ENCODE measurements around the gene LRPAP1.

LRPAP1 gene

GRCh38 chr4:3510481-3510880 lies 21.7 kb downstream of the LRPAP1 start:
- Histone ChIP-seq H4K20me1 (ENCODE audit: insufficient read depth, low read length, poor library complexity, severe bottlenecking) (no peaks in the 10 kb centered on the region), H3K4me2 (ENCODE audit: low read depth, low read length, poor library complexity, severe bottlenecking) (no peak overlapping the region), H3K9me2 (replicated peaks; ENCODE audit: low read depth, low read length) (no peaks in the 10 kb centered on the region), H3K36me3 (ENCODE audit: insufficient read depth, low read length) (peaks cover 44% of the 10 kb centered on the region; the same call in 1 of the 2 replicates), H3K4me1 (ENCODE audit: insufficient read depth, low read length, poor library complexity, severe bottlenecking) (no peaks in the 10 kb centered on the region), H3K4me3 (ENCODE audit: low read length, poor library complexity, severe bottlenecking) (no peak overlapping the region), H3K9me3 (ENCODE audit: insufficient read depth, low read depth, low read length) (no peaks in the 10 kb centered on the region), H3K79me2 (ENCODE audit: insufficient read depth, low read length) (no peaks in the 10 kb centered on the region), H3K27me3 (ENCODE audit: insufficient read depth, low read length, poor library complexity, severe bottlenecking) (no peaks in the 10 kb centered on the region), H2AFZ (ENCODE audit: low read length) (no peak overlapping the region), H3K9ac (ENCODE audit: low read depth, low read length, poor library complexity, severe bottlenecking) (no peak overlapping the region), H3F3A (ENCODE audit: low read depth) (no peaks in the 10 kb centered on the region)
- no peak for TF ChIP-seq EZH2phosphoT487 (IDR thresholded peaks at IDR 0.05; ENCODE audit: borderline replicate concordance)
- no peak for TF ChIP-seq CTCF (conservative IDR thresholded peaks at IDR 0.05; ENCODE audit: low read length)

- no peak for TF ChIP-seq CTCF (conservative IDR thresholded peaks at IDR 0.05; ENCODE audit: low read length)
- TF ChIP-seq EZH2phosphoT487 (IDR thresholded peaks at IDR 0.05; ENCODE audit: borderline replicate concordance), result no peak
- H3K4me1 ChIP-seq (ENCODE audit: insufficient read depth, low read length, poor library complexity, severe bottlenecking), result no peaks in the 10 kb centered on the region
Observed at GRCh38 chr4:3508542-3508941, 23.7 kb downstream of the LRPAP1 start.

GRCh38 chr4:3505231-3505630 lies 27.0 kb downstream of the LRPAP1 start:
- Histone ChIP-seq H3K4me1 (ENCODE audit: insufficient read depth, low read length, poor library complexity, severe bottlenecking) (no peaks in the 10 kb centered on the region), H3F3A (ENCODE audit: low read depth) (no peaks in the 10 kb centered on the region)

More at GRCh38 chr4:3508542-3508941, 23.7 kb downstream of the LRPAP1 start:
- Histone ChIP-seq H2AFZ (ENCODE audit: low read length) (no peak overlapping the region), H4K20me1 (ENCODE audit: insufficient read depth, low read length, poor library complexity, severe bottlenecking) (no peaks in the 10 kb centered on the region), H3K9ac (ENCODE audit: low read depth, low read length, poor library complexity, severe bottlenecking) (no peak overlapping the region), H3K4me2 (ENCODE audit: low read depth, low read length, poor library complexity, severe bottlenecking) (no peak overlapping the region), H3F3A (ENCODE audit: low read depth) (no peaks in the 10 kb centered on the region), H3K36me3 (ENCODE audit: insufficient read depth, low read length) (peaks cover 35% of the 10 kb centered on the region; the same call in 1 of the 2 replicates), H3K27me3 (ENCODE audit: insufficient read depth, low read length, poor library complexity, severe bottlenecking) (no peaks in the 10 kb centered on the region), H3K79me2 (ENCODE audit: insufficient read depth, low read length) (no peaks in the 10 kb centered on the region), H3K9me3 (ENCODE audit: insufficient read depth, low read depth, low read length) (no peaks in the 10 kb centered on the region), H3K4me3 (ENCODE audit: low read length, poor library complexity, severe bottlenecking) (no peak overlapping the region), H3K9me2 (replicated peaks; ENCODE audit: low read depth, low read length) (no peaks in the 10 kb centered on the region)

More at GRCh38 chr4:3505231-3505630, 27.0 kb downstream of the LRPAP1 start:
- Histone ChIP-seq H3K79me2 (ENCODE audit: insufficient read depth, low read length) (no peaks in the 10 kb centered on the region), H2AFZ (ENCODE audit: low read length) (no peak overlapping the region), H3K9me2 (replicated peaks; ENCODE audit: low read depth, low read length) (no peaks in the 10 kb centered on the region), H3K9ac (ENCODE audit: low read depth, low read length, poor library complexity, severe bottlenecking) (no peak overlapping the region), H3K9me3 (ENCODE audit: insufficient read depth, low read depth, low read length) (no peaks in the 10 kb centered on the region), H4K20me1 (ENCODE audit: insufficient read depth, low read length, poor library complexity, severe bottlenecking) (no peaks in the 10 kb centered on the region), H3K36me3 (ENCODE audit: insufficient read depth, low read length) (peaks cover 19% of the 10 kb centered on the region; the same call in 1 of the 2 replicates), H3K27me3 (ENCODE audit: insufficient read depth, low read length, poor library complexity, severe bottlenecking) (no peaks in the 10 kb centered on the region), H3K4me2 (ENCODE audit: low read depth, low read length, poor library complexity, severe bottlenecking) (no peak overlapping the region), H3K4me3 (ENCODE audit: low read length, poor library complexity, severe bottlenecking) (no peak overlapping the region)
- TF ChIP-seq CTCF (conservative IDR thresholded peaks at IDR 0.05; ENCODE audit: low read length) (no peak), EZH2phosphoT487 (IDR thresholded peaks at IDR 0.05; ENCODE audit: borderline replicate concordance) (no peak)
